ENCODE data around the gene ISM2. TPM values are rescaled to one million over a fixed set of nuclear protein-coding genes. Genes with fewer than 3 reads are reported as not detected.

Gene ISM2
- total RNA-seq, 1 donor from 2014 or later: not detected

GRCh38 chr14:77470224-77470870, 28.3 kb downstream of the ISM2 start:
- DNase-seq (ENCODE audit: low spot score) (no peak), ATAC-seq (no peak)

DNA sequence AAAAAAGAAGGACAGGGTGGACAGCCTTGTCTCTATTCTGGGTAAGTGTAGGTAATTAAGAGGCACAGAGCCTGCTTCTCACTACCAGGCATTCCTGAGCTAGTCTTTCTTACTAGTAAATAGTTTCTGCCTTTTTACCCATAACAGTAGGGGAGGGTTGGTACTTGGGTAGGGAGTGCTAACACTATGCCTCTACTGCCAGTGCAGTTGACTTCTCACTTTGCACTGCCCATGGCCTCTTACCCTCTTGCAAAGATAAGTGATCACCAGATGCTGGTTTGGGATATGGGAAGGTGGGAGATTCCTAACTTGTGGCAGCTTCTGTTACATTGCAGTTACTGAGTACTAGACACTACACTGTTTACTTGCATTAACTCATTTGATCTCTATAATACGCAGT, 29.1 kb downstream of the ISM2 start:
- no peak for ATAC-seq
- DNase-seq (ENCODE audit: low spot score): no peak

DNA sequence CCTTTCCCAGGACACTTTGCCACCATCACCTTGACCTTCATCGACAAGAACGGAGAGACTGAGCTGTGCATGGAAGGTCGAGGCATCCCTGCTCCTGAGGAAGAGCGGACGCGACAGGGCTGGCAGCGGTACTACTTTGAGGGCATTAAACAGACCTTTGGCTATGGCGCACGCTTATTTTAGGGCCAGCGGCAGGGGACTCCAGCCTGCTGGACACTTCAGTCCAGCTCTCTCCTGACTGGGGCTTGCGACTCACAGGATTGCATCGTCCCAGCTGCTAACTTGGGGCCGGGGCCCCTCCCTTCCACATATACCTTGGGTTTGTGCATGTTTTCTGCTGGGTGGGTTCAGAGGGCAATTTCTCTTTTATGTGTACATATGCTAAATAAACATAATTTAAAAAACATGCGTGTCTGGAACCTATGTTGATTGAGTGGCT, 29.5 kb downstream of the ISM2 start:
- no peak for ATAC-seq
- no peak for DNase-seq (ENCODE audit: low spot score)

GRCh38 chr14:77467801-77468200, 30.8 kb downstream of the ISM2 start:
- DNase-seq (ENCODE audit: low spot score): no peak

DNA sequence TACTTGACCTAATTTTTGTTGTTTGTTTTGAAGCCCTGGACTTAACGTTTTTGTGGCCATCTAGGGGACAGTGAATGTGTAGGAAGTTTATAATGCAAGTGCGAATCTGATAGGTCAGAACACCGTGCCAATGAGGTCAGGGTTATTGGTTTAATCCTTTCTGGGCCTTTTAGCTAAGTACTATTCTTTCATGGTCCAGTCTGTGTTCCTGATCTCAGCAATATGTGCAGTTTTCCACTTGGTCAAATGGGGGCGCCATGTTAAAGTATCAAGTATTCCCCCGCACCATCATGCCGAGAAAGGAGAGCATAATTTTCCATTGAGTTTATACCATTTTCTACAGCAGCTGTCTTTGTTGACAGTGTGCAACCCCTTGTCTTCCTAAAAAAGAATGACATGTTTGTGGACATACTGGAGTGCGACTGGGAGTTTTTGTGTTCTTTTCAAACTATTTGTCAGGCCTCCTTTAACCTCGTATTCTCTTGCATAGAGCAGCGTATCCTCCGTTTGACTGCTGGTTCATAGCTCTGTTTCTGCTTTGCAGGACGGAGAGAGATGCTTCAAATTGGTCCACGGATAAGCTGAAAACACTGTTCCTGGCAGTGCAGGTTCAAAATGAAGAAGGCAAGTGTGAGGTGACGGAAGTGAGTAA, 39.4 kb downstream of the ISM2 start:
- ATAC-seq (no peak), DNase-seq (ENCODE audit: low spot score) (no peak)

More at GRCh38 chr14:77467801-77468200, 30.8 kb downstream of the ISM2 start:
- no peak for ATAC-seq

GRCh38 chr14:77458249-77458950, 40.2 kb downstream of the ISM2 start:
- peak; percentile 54 for DNase-seq (ENCODE audit: low spot score)
- peak; percentile 42 for ATAC-seq

- peak; percentile 95 for ATAC-seq
Measured at GRCh38 chr14:77457522-77458248, 40.9 kb downstream of the ISM2 start, which contains the start of the genes AHSA1 and VIPAS39. AHSA1 (plus strand) TSS chr14:77458093; CDS start chr14:77458190, 97 bp downstream. VIPAS39 (minus strand) TSS chr14:77457601; CDS start chr14:77454102, 3,499 bp downstream.

GRCh38 chr14:77457115-77457521, 41.5 kb downstream of the ISM2 start:
- no peak for DNase-seq (ENCODE audit: low spot score)
- no peak for ATAC-seq

More at GRCh38 chr14:77457522-77458248, 40.9 kb downstream of the ISM2 start, which contains the start of the genes AHSA1 and VIPAS39:
- DNase-seq (ENCODE audit: low spot score): peak; percentile 97

- DNase-seq (ENCODE audit: low spot score) (no peak), ATAC-seq (no peak)
Measured at GRCh38 chr14:77455966-77456640, 42.5 kb downstream of the ISM2 start.

- no peak for ATAC-seq
- no peak for DNase-seq (ENCODE audit: low spot score)
Measured at GRCh38 chr14:77442196-77442595, 56.4 kb downstream of the ISM2 start.

DNA sequence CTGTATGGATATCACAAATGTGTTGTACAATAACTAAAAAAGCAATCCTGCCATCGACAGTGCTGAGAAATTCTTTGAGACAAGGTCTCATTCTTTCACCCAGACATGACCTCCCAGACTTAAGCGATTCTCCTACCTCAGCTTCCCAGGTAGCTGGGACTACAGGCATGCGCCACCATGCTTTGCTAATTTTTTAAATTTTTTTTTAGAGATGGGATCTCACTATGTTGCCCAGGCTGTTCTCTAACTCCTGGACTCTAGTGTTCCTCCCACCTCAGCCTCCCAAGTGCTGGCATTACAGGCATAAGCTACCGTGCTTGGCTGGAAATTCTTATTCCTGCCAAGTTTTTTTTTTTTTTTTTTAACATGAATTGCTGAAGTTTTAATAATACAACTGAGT, 58.8 kb downstream of the ISM2 start:
- ATAC-seq (no peak), DNase-seq (ENCODE audit: low spot score) (no peak)

DNA sequence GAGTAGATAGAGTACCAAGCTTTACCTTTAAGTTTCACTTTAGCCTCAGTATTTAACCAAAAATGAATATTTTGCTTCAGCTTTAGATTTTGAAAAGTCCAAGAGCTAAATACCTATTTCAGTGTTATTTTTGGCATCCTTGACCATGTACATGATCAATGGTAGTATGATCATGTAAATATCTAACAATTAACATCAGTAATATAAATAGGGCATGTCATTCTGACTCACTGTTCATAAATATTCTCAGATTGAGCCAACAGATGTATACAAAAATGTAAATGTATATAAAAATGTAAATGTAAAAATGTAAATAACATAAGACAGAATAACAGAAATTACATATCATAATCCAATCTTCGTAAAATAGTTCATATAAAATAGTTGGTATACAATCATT, 60.0 kb downstream of the ISM2 start:
- ATAC-seq: no peak
- no peak for DNase-seq (ENCODE audit: low spot score)

DNA sequence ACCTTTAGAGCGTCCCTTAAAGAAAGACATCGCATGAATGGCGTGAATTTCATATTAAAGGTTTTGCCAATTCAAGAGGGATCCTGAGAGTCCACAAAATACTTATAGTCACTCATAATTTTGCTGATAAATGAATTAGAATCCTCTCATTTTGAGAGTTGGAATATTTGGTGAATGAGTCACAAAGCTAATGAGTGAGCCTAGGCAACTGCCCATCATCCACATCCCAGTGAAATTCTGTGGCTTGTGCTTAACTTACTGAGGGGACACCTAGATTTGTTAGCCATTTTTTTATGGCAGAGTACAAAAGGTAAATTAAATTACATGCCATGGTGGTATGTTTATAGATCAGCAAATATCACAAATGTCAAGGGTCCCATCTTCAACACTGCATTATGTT, 62.6 kb downstream of the ISM2 start:
- DNase-seq (ENCODE audit: low spot score) (no peak), ATAC-seq (no peak)

- DNase-seq (ENCODE audit: low spot score) (no peak), ATAC-seq (no peak)
Measured at GRCh38 chr14:77426396-77426795, 72.2 kb downstream of the ISM2 start.

DNA sequence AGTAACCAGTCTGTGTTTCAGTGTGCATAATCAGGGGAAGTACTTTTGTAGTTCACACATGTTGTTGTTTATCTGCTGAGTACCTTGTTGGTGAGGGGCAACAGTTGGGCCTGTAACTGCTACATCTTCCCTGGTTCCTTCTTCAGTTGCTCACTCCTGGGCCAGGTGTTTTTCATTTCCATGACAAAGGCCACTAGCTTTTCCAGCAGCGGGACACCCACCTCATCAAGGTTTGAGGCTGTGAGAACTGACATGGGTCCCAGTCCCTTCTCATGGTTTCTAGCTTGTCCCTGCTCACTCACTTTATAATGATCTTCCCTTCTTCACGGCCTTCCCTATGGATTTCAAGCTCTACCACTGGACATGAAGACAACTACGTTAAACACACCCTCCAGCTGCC, 73.8 kb downstream of the ISM2 start:
- ATAC-seq (no peak), DNase-seq (ENCODE audit: low spot score) (no peak)

Other genes with a start within 250 kb of the ISM2 start
- gene NGB, start 227.6 kb downstream of the ISM2 start, total RNA-seq: not detected
- 15.7 TPM for gene POMT2, start 177.9 kb downstream of the ISM2 start, total RNA-seq
- 121 TPM for gene GSTZ1, start 177.8 kb downstream of the ISM2 start, total RNA-seq
- 2.4 TPM for gene TMED8, start 121.7 kb downstream of the ISM2 start, total RNA-seq
- 0.08 TPM for gene SAMD15, start 121.4 kb downstream of the ISM2 start, total RNA-seq
- gene NOXRED1, start 75.3 kb downstream of the ISM2 start, total RNA-seq: 0.33 TPM
- gene VIPAS39, start 41.2 kb downstream of the ISM2 start, total RNA-seq: 8.2 TPM
- 45.7 TPM for gene AHSA1, start 40.7 kb downstream of the ISM2 start, total RNA-seq
- gene SPTLC2, start 117.8 kb upstream of the ISM2 start, total RNA-seq: 8.7 TPM
- gene ALKBH1, start 209.2 kb upstream of the ISM2 start, total RNA-seq: 6.2 TPM
- gene SLIRP, start 209.3 kb upstream of the ISM2 start, total RNA-seq: 47.9 TPM

Measured in left lobe of liver (tissue), 2 donors.